Activated CD4-positive, alpha-beta T cell treated with anti-CD3 and anti-CD28 coated beads, Interleukin-2, amount 50 U/mL, for 48 hours (primary cell): ENCODE measurements around the gene SFTPA2.
"Not testable (repeated sequence)": the region's sequence is repeated elsewhere in the genome, so short reads cannot be mapped to it uniquely, and the experiment has no call there.

Source experiments
- DNase-seq, 2 experiments: peaks; one replicate each; pipeline ENCODE4 v3.0.0-alpha.2; 2020

Gene SFTPA2

DNA sequence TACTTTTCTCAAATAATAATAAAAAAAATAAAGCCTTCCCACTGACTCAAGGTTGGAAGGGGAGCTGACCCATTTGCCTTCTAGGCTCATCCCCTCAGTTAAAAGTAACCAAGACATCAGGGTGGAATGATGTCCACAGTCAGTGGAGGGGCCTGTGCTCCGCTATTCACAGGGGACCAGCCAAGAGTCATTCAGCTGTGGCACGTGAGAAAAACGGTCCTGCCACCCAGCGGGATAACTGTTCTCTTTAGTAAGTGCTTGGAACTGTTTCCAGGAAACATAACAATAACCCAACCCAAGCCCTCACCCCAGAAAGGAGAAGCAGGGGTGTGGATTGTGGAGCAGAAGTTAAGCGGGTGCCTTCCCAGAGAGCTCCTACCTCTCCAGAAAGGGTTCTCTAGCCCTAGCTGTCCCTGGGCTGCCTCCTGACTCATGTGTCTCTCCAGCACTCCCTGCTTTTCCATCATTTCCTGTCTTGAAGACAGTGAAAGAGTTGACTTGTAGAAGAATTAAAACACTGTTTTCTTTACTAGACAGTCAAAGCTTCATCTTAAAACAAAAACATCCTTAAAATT is 50.2 kb downstream of the SFTPA2 start:
- not testable (repeated sequence) for DNase-seq

DNA sequence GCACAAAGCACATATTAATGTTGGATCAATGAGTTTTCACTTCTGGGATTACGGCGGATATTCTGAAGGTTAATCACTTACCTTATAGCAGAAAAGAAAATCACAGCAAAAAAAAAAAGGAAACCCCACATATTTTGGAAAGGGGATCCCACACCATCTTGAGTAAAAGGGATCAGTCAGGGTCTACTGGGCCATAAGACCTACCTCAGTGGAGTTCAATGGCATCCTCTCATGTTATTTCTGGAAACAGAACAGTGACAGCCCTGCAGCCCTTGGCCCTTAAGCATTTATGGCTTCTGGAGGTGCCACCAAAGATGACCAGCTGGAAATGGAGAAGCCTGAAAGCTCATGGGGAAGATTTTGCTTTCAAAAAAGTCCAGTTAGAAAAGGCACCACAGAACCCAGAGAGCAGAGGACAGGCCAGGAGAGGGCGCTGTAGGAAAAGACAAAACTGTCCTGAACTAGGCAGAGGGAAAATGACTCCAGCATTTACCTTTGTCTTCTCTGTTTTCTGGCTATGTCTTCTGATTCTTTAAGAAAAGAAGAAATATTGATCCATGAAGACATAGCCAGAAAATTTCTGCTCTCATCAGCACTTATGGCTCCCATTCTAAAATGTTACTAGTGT is 50.8 kb downstream of the SFTPA2 start:
- DNase-seq, result not testable (repeated sequence)

DNA sequence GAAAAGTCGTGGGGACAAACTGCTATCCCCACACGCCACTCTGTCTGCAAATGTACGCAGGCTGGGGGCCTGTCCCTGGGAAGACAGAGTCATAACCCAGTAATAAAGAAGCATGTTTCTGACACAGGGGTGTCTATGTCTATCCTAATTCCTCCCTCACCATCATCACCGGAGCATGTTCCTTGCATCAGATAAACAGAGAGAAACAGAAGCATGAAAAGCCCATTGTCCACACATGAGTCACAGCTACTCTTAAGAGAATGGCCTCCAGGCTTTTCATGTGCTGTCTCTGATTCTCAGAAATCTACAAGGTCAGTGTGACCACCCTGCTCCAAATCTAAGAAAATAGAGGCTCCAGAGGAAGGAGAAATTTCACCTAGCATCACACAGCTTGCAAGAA is 52.0 kb downstream of the SFTPA2 start:
- not testable (repeated sequence) for DNase-seq

DNA sequence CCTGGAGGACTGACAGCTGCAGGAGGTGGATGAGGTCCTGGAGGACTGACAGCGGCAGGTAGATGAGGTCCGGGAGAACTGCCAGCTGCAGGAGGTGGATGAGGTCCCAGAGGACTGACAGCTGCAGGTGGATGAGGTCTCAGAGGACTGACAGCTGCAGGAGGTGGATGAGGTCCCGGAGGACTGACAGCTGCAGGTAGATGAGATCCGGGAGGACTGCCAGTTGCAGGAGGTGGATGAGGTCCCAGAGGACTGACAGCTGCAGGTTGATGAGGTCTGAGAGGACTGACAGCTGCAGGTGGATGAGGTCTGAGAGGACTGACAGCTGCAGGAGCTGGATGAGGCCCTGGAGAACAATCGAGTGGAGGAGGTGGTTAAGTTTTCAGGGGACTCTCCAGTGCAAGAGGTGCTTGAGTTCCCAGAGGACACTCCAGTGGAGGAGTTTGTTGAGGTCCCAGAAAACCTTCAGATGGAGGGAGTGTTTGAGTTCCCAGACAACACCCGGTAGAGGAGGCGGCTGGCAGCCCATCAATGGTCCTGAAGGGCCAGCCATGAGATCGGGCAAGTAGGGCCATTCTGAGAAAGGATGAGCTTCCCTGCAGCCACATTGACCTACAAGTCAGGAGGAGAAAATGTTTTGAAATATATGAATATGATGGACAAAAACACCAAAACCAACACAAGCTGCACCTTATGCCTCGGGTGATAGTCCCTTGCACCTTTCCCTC is 52.6 kb downstream of the SFTPA2 start:
- DNase-seq, result no peak
